ENCODE data around the gene NFYC. TPM values are rescaled to one million over a fixed set of nuclear protein-coding genes. Genes with fewer than 3 reads are reported as not detected.

Gene NFYC
- total RNA-seq, 1 donor from 2014 or later = 65.9 TPM

Small RNAs within 50 kb of the gene (microRNA-seq; reads per million reads assigned to microRNA genes)
- gene MIR30C1 = 230 reads per million, percentile 64 among the genes with 10 or more reads in this experiment
- 36,926 reads per million, percentile 98 among the genes with 10 or more reads in this experiment for gene MIR30E

Other genes with a start within 250 kb of the NFYC start
- gene ZFP69B, start 241.2 kb upstream of the NFYC start, total RNA-seq = 1.3 TPM
- 1.3 TPM for gene ZFP69, start 214.4 kb upstream of the NFYC start, total RNA-seq
- gene EXO5, start 182.9 kb upstream of the NFYC start, total RNA-seq = 3.1 TPM
- 8.3 TPM for gene ZNF684, start 160.1 kb upstream of the NFYC start, total RNA-seq
- 0.81 TPM for gene RIMS3, start 26.0 kb upstream of the NFYC start, total RNA-seq
- 2.6 TPM for gene KCNQ4, start 92.1 kb downstream of the NFYC start, total RNA-seq
- gene CITED4, start 170.7 kb downstream of the NFYC start, total RNA-seq = 43.6 TPM